Measurements from ENCODE around the gene C11orf97. TPM values are rescaled to one million over a fixed set of nuclear protein-coding genes. Genes with fewer than 3 reads are reported as not detected.
"Not testable (repeated sequence)": the region's sequence is repeated elsewhere in the genome, so short reads cannot be mapped to it uniquely, and the experiment has no call there.

C11orf97 gene
- total RNA-seq, 4 donors from 2014 or later: not detected

- H3K4me3 ChIP-seq (ENCODE audit: low read depth, poor library complexity, severe bottlenecking): no peak overlapping the region
- no peak for TF ChIP-seq POLR2A (IDR thresholded peaks at IDR 0.05)
- no peak for TF ChIP-seq CTCF (IDR thresholded peaks at IDR 0.05)
- no peak for DNase-seq (ENCODE audit: low spot score in 2 of 2)
- intact Hi-C loops (cut with DNase I; ENCODE audit: low total_unique reads): no loop called here
- 7 to 23% methylated on average over 3 of the region's 3 CpGs for WGBS, 2 donors
Measured at GRCh38 chr11:94504689-94505293, 7.5 kb upstream of the C11orf97 start.

GRCh38 chr11:94506513-94506912, 5.7 kb upstream of the C11orf97 start:
- intact Hi-C loops (cut with DNase I; ENCODE audit: low total_unique reads); DNase-seq (ENCODE audit: low spot score in 2 of 2); H3K4me3 ChIP-seq (ENCODE audit: low read depth, poor library complexity, severe bottlenecking): not testable (repeated sequence)
- WGBS, 2 donors: 89 to 90% methylated on average over 5 of the region's 5 CpGs

- no peak for DNase-seq (ENCODE audit: low spot score in 2 of 2)
- H3K4me3 ChIP-seq (ENCODE audit: low read depth, poor library complexity, severe bottlenecking): no peak overlapping the region
- intact Hi-C loops (cut with DNase I; ENCODE audit: low total_unique reads): no loop called here
- 37 to 57% methylated on average over 4 of the region's 4 CpGs for WGBS, 2 donors
- no peak for TF ChIP-seq POLR2A (IDR thresholded peaks at IDR 0.05)
Measured at GRCh38 chr11:94507485-94507884, 4.8 kb upstream of the C11orf97 start.

- WGBS, 2 donors: 46 to 47% methylated on average over 2 of the region's 2 CpGs
- TF ChIP-seq POLR2A (IDR thresholded peaks at IDR 0.05) (no peak), CTCF (IDR thresholded peaks at IDR 0.05) (no peak)
- H3K4me3 ChIP-seq (ENCODE audit: low read depth, poor library complexity, severe bottlenecking): no peak overlapping the region
- DNase-seq (ENCODE audit: low spot score in 2 of 2): no peak
- intact Hi-C loops (cut with DNase I; ENCODE audit: low total_unique reads): loop anchor here (10.0 kb wide), 1 partner anchor 618 kb away; no protein-coding TSS in a partner anchor
Measured at GRCh38 chr11:94513091-94513490, 830 bp downstream of the C11orf97 start.

GRCh38 chr11:94515398-94515797, 3.1 kb downstream of the C11orf97 start:
- intact Hi-C loops (cut with DNase I; ENCODE audit: low total_unique reads): loop anchor here (10.0 kb wide), 1 partner anchor 621 kb away; no protein-coding TSS in a partner anchor
- no peak overlapping the region for H3K4me3 ChIP-seq (ENCODE audit: low read depth, poor library complexity, severe bottlenecking)
- TF ChIP-seq CTCF (IDR thresholded peaks at IDR 0.05) (no peak), POLR2A (IDR thresholded peaks at IDR 0.05) (no peak)
- no peak for DNase-seq (ENCODE audit: low spot score in 2 of 2)
- 84 to 86% methylated on average over 2 of the region's 2 CpGs for WGBS, 2 donors

- H3K4me3 ChIP-seq (ENCODE audit: low read depth, poor library complexity, severe bottlenecking): no peak overlapping the region
- intact Hi-C loops (cut with DNase I; ENCODE audit: low total_unique reads): loop anchor here (10.0 kb wide), 1 partner anchor 622 kb away; no protein-coding TSS in a partner anchor
- 44 to 65% methylated on average over 1 of the region's 1 CpG for WGBS, 2 donors
- no peak for DNase-seq (ENCODE audit: low spot score in 2 of 2)
- TF ChIP-seq CTCF (IDR thresholded peaks at IDR 0.05): no peak
- no peak for TF ChIP-seq POLR2A (IDR thresholded peaks at IDR 0.05)
Measured at GRCh38 chr11:94516725-94517124, 4.5 kb downstream of the C11orf97 start.

- WGBS, 2 donors: 63 to 66% methylated on average over 4 of the region's 4 CpGs
- intact Hi-C loops (cut with DNase I; ENCODE audit: low total_unique reads): loop anchor here (10.0 kb wide), 1 partner anchor 623 kb away; no protein-coding TSS in a partner anchor
- TF ChIP-seq CTCF (IDR thresholded peaks at IDR 0.05): no peak
- no peak for TF ChIP-seq POLR2A (IDR thresholded peaks at IDR 0.05)
Measured at GRCh38 chr11:94518300-94518699, 6.0 kb downstream of the C11orf97 start.

More at GRCh38 chr11:94518300-94518699, 6.0 kb downstream of the C11orf97 start:
- no peak overlapping the region for H3K4me3 ChIP-seq (ENCODE audit: low read depth, poor library complexity, severe bottlenecking)
- DNase-seq (ENCODE audit: low spot score in 2 of 2): no peak

Measured in lower leg skin (tissue), 4 donors.